A549 (cell line): ENCODE measurements around the gene ADGRE1. TPM values are rescaled to one million over a fixed set of nuclear protein-coding genes. Genes with fewer than 3 reads are reported as not detected.

ENCODE experiments used
- ATAC-seq, 2 experiments: fragments of 200-7000 bp in 1 of 2; fragments of >200 bp in 1 of 2; cut with Nextera tagmentation in 1 of 2; cut with Tn5 transposase in 1 of 2; 3 replicates each; pipeline versions ENCODE4 v1.8.0 to v1.9.1; 2018 to 2020; ENCODE audit warnings: mild to moderate bottlenecking in 1 of 2, moderate library complexity in 1 of 2
- CTCF ChIA-PET: fragments of 300-600 bp; sonication (Branson Sonifier 250); formaldehyde crosslinking; extraction: SDS; loops from one replicate; lab custom pipeline; 2021; ENCODE audit warnings: antibody characterized with exemption, inconsistent platforms; lab: Yijun Ruan, JAX
- POLR2A ChIA-PET: fragments of 350-600 bp; formaldehyde crosslinking; extraction: SDS; loops from one replicate; lab custom pipeline; 2021; ENCODE audit warnings: antibody characterized with exemption, inconsistent platforms; lab: Yijun Ruan, JAX
- DNase-seq, 2 experiments: peaks; one replicate each; pipeline versions ENCODE4 v3.0.0 to v3.0.0-alpha.2; 2011 to 2016; ENCODE audit warnings: low read depth in 1 of 2, low spot score in 1 of 2
- FAIRE-seq: peaks from 2 replicates; lab custom pipeline; 2011; peaks lifted over from hg19 to GRCh38; lab: Jason Lieb, UNC
- H3K27ac ChIP-seq, 2 experiments: fragments of >200 bp; sonication (Bioruptor Twin); formaldehyde crosslinking; 3 replicates each; pipeline ENCODE4 v1.5.1; 2016 to 2017
- H3K4me1 ChIP-seq: fragments of >200 bp; sonication (Bioruptor Twin); formaldehyde crosslinking; 3 replicates; pipeline ENCODE4 v1.6.1; 2016
- H3K4me2 ChIP-seq: fragments of >200 bp; sonication (Bioruptor Twin); formaldehyde crosslinking; 3 replicates; pipeline ENCODE4 v1.6.1; 2016
- H3K4me3 ChIP-seq: fragments of >200 bp; sonication (Bioruptor Twin); formaldehyde crosslinking; 3 replicates; pipeline ENCODE4 v1.5.1; 2016
- H3K9me3 ChIP-seq: fragments of >200 bp; sonication (Bioruptor Twin); formaldehyde crosslinking; 3 replicates; pipeline ENCODE4 v1.6.1; 2016
- CBX8 ChIP-seq: fragments of 200-600 bp; sonication (generic); IDR thresholded peaks from 2 replicates; pipeline ENCODE4 v1.6.1; 2016
- EHF ChIP-seq: fragments of 250-450 bp; sonication (Bioruptor Pico); IDR thresholded peaks from 2 replicates; pipeline ENCODE4 v1.5.0; 2020; ENCODE audit warnings: mild to moderate bottlenecking
- EP300 ChIP-seq, 2 experiments: fragments of >200 bp; sonication (Bioruptor Twin); formaldehyde crosslinking; IDR thresholded peaks; 2 replicates in 1 of 2; 3 replicates in 1 of 2; pipeline ENCODE4 v1.6.1; 2016 to 2017
- ESRRA ChIP-seq: fragments of 150-350 bp; IDR thresholded peaks from 2 replicates; pipeline ENCODE4 v1.6.1; 2014; ENCODE audit warnings: mild to moderate bottlenecking, low read length, borderline replicate concordance
- HEYL ChIP-seq: fragments of 250-450 bp; sonication (Bioruptor Pico); IDR thresholded peaks from 2 replicates; pipeline ENCODE4 v1.8.0; 2021; ENCODE audit warnings: mild to moderate bottlenecking, moderate library complexity
- HOXB5 ChIP-seq: fragments of 250-450 bp; sonication (Bioruptor Pico); IDR thresholded peaks from 2 replicates; pipeline ENCODE4 v1.5.0; 2020; ENCODE audit warnings: mild to moderate bottlenecking, moderate library complexity
- KDM1A ChIP-seq: fragments of 200-600 bp; sonication (generic); IDR thresholded peaks from 2 replicates; pipeline ENCODE4 v1.6.1; 2016; ENCODE audit warnings: low read depth, mild to moderate bottlenecking
- MAFK ChIP-seq: fragments of 450-650 bp; IDR thresholded peaks from 2 replicates; pipeline ENCODE4 v1.6.1; 2014; ENCODE audit not compliant: partially characterized antibody
- MYC ChIP-seq: IDR thresholded peaks from 2 replicates; pipeline ENCODE4 v1.6.1; 2012; ENCODE audit warnings: mild to moderate bottlenecking, inconsistent platforms, low read length, improper control_type of control experiment, borderline replicate concordance
- NPAS2 ChIP-seq: fragments of 250-450 bp; sonication (Bioruptor Pico); IDR thresholded peaks from 2 replicates; pipeline ENCODE4 v1.8.0; 2022; ENCODE audit warnings: mild to moderate bottlenecking, moderate library complexity, borderline replicate concordance
- POLR2AphosphoS2 ChIP-seq: conservative IDR thresholded peaks from 2 replicates; pipeline ENCODE4 v1.6.1; 2012; ENCODE audit warnings: low read length, improper control_type of control experiment, inconsistent platforms
- RFX5 ChIP-seq: fragments of 450-650 bp; IDR thresholded peaks from 2 replicates; pipeline ENCODE4 v1.7.1; 2014; ENCODE audit warnings: antibody characterized with exemption, mild to moderate bottlenecking, moderate library complexity
- TP53 ChIP-seq: fragments of 250-450 bp; sonication (Bioruptor Pico); IDR thresholded peaks from 2 replicates; pipeline ENCODE4 v1.5.0; 2021; ENCODE audit warnings: mild to moderate bottlenecking, moderate library complexity
- ZNF302 ChIP-seq: fragments of 250-450 bp; sonication (Bioruptor Pico); IDR thresholded peaks from 2 replicates; pipeline ENCODE4 v1.9.0; 2021; ENCODE audit warnings: inconsistent platforms, mild to moderate bottlenecking, moderate library complexity
- ZSCAN20 ChIP-seq: fragments of 250-450 bp; sonication (Bioruptor Pico); IDR thresholded peaks from 2 replicates; pipeline ENCODE4 v1.8.0; 2022; ENCODE audit warnings: mild to moderate bottlenecking, moderate library complexity
- WGBS: methylation state at CpG from one replicate; pipeline ENCODE4 v1.1.6; 2017; ENCODE audit errors: missing lambda C conversion rate; 5-methylcytosine and 5-hydroxymethylcytosine counted together
- polyA plus RNA-seq, 4 experiments: library from polyadenylated mRNA; depleted of rRNA in 3 of 4; stranded (reverse); fragments of >200 nt; fragmentation: RNase III in 1 of 4; extraction: RNeasy Plus Mini Kit Qiagen cat#74134 plus additional on column Dnase treatment in 1 of 4; gene quantifications; 2 replicates in 3 of 4; 3 replicates in 1 of 4; pipeline ENCODE4 v1.2.3, GENCODE V29; 2011 to 2017
- TF ChIP-seq, protein P1 (sequence below): fragments of 450-650 bp; IDR thresholded peaks from 2 replicates; pipeline ENCODE4 v1.6.1; 2014; ENCODE audit warnings: antibody characterized with exemption
- TF ChIP-seq, protein P2 (sequence below): fragments of 250-450 bp; sonication (Bioruptor Pico); IDR thresholded peaks from 2 replicates; pipeline ENCODE4 v1.5.0; 2020; ENCODE audit warnings: low read depth, mild to moderate bottlenecking, moderate library complexity
- TF ChIP-seq, protein P3 (sequence below): fragments of 200-600 bp; sonication (generic); IDR thresholded peaks from 2 replicates; pipeline ENCODE4 v1.6.1; 2016; ENCODE audit warnings: antibody characterized with exemption, mild to moderate bottlenecking, moderate library complexity
- TF ChIP-seq, protein P4 (sequence below): fragments of >200 bp; sonication (Bioruptor Twin); formaldehyde crosslinking; IDR thresholded peaks from 2 replicates; pipeline ENCODE4 v1.6.1; 2016
- TF ChIP-seq, protein P5 (sequence below): fragments of >200 bp; sonication (Bioruptor Twin); formaldehyde crosslinking; IDR thresholded peaks from 3 replicates; pipeline ENCODE4 v1.6.1; 2016

Gene ADGRE1
- polyA plus RNA-seq, 2 of the 4 experiments (the other 2 are of a cell fraction): 3.6 to 4.8 TPM

DNA sequence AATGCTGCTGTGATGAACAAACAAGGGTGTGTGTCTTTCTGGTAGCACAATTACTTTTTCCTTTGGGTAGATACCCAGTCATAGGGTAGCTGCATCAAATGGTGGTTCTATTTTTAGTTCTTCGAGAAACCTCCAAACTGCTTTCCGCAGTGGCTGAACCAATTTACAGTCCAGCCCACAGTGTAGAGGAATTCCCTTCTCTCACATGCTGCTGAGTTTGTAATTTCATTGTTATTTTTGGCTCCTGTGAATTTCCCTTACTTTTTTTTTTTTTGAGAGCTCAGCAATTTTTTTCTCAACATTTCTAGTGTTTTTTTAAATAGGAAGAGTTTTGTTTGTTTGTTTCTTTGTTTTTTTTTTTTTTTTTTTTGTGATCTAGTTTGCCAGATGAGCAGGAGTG, 37.5 kb upstream of the ADGRE1 start:
- ChIA-PET CTCF (interaction anchor here (1.8 kb wide), 1 partner anchor 14 kb away, joined by 5 read pairs; no protein-coding TSS in a partner anchor), POLR2A (interaction anchor here (0.7 kb wide), 1 partner anchor 1153 kb away, joined by 4 read pairs; no protein-coding TSS in a partner anchor)
- Histone ChIP-seq H3K4me1 (no peaks in the 10 kb centered on the region), H3K9me3 (no peaks in the 10 kb centered on the region), H3K4me2 (no peak overlapping the region), H3K4me3 (no peak overlapping the region), H3K27ac (no peak overlapping the region)
- peak; percentile 59 for TF ChIP-seq MAFK
- TF ChIP-seq, protein P1, sequence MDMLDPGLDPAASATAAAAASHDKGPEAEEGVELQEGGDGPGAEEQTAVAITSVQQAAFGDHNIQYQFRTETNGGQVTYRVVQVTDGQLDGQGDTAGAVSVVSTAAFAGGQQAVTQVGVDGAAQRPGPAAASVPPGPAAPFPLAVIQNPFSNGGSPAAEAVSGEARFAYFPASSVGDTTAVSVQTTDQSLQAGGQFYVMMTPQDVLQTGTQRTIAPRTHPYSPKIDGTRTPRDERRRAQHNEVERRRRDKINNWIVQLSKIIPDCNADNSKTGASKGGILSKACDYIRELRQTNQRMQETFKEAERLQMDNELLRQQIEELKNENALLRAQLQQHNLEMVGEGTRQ: no peak
- DNase-seq (no peak), ATAC-seq (no peak), FAIRE-seq (no peak)
- 94% methylated on average over 2 of the region's 2 CpGs for WGBS

DNA sequence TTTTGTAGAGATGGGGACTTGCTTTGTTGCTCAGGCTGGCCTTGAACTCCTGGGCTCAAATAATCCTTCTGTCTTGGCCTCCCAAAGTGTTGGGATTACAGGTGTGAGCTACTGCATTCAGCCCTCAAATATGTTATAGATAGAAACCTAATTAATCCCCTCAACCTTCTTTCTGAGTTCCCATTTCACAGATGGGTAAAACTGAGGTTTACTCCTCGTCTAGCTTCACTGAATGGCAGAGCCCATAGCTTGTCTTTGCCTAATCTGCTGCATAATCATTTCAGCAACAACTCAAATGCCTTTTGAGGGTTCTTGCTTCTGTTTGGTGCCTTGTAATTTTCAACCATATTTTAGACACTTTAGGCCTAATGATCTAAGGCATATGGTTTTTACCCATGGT, 36.0 kb upstream of the ADGRE1 start:
- TF ChIP-seq, protein P2, sequence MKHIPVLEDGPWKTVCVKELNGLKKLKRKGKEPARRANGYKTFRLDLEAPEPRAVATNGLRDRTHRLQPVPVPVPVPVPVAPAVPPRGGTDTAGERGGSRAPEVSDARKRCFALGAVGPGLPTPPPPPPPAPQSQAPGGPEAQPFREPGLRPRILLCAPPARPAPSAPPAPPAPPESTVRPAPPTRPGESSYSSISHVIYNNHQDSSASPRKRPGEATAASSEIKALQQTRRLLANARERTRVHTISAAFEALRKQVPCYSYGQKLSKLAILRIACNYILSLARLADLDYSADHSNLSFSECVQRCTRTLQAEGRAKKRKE: no peak
- TF ChIP-seq, protein P3, sequence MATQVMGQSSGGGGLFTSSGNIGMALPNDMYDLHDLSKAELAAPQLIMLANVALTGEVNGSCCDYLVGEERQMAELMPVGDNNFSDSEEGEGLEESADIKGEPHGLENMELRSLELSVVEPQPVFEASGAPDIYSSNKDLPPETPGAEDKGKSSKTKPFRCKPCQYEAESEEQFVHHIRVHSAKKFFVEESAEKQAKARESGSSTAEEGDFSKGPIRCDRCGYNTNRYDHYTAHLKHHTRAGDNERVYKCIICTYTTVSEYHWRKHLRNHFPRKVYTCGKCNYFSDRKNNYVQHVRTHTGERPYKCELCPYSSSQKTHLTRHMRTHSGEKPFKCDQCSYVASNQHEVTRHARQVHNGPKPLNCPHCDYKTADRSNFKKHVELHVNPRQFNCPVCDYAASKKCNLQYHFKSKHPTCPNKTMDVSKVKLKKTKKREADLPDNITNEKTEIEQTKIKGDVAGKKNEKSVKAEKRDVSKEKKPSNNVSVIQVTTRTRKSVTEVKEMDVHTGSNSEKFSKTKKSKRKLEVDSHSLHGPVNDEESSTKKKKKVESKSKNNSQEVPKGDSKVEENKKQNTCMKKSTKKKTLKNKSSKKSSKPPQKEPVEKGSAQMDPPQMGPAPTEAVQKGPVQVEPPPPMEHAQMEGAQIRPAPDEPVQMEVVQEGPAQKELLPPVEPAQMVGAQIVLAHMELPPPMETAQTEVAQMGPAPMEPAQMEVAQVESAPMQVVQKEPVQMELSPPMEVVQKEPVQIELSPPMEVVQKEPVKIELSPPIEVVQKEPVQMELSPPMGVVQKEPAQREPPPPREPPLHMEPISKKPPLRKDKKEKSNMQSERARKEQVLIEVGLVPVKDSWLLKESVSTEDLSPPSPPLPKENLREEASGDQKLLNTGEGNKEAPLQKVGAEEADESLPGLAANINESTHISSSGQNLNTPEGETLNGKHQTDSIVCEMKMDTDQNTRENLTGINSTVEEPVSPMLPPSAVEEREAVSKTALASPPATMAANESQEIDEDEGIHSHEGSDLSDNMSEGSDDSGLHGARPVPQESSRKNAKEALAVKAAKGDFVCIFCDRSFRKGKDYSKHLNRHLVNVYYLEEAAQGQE: no peak
- no peak for TF ChIP-seq POLR2AphosphoS2
- TF ChIP-seq, protein P4, sequence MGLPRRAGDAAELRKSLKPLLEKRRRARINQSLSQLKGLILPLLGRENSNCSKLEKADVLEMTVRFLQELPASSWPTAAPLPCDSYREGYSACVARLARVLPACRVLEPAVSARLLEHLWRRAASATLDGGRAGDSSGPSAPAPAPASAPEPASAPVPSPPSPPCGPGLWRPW: no peak
- FAIRE-seq: no peak
- 80% methylated on average over 1 of the region's 1 CpG for whole genome bisulfite sequencing
- H3K4me2 ChIP-seq: no peak overlapping the region
- H3K4me3 ChIP-seq: no peak overlapping the region
- no peak for DNase-seq
- ATAC-seq: no peak
- ChIA-PET CTCF (interaction anchor here (1.1 kb wide), 2 partner anchors 11 to 334 kb away, joined by 3 to 4 read pairs; no protein-coding TSS in a partner anchor), POLR2A (no interaction called here)
- no peaks in the 10 kb centered on the region for H3K9me3 ChIP-seq
- H3K27ac ChIP-seq: no peak overlapping the region
- no peaks in the 10 kb centered on the region for H3K4me1 ChIP-seq

DNA sequence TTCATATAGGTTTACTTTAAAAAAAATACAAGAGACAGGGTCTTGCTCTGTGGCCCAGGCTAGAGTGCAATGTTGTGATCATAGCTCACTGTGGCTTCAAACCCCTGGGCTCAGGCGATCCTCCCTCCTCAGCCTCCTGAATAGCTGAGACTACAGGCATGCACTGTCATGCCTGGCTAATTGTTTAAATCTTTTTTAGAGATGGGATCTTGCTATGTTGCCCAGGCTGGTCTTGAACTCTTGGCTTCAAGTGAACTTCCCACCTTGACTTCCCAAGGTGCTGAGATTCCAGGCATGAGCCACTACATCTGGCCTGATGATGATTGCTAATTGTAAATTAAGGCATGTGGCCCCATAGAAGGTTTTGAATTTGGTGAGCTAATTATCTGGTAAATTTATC, 35.4 kb upstream of the ADGRE1 start:
- DNase-seq (no peak), ATAC-seq (no peak), FAIRE-seq (no peak)
- CTCF ChIA-PET: interaction anchor here (1.1 kb wide), 2 partner anchors 10 to 334 kb away, joined by 3 to 4 read pairs; no protein-coding TSS in a partner anchor
- no peaks in the 10 kb centered on the region for H3K9me3 ChIP-seq
- POLR2A ChIA-PET: no interaction called here
- H3K4me2 ChIP-seq: no peak overlapping the region
- no peaks in the 10 kb centered on the region for H3K4me1 ChIP-seq
- H3K27ac ChIP-seq: no peak overlapping the region
- TF ChIP-seq CBX8 (no peak), EP300 (IDR thresholded peaks at IDR 0.05) (no peak), RFX5 (no peak), KDM1A (no peak), EHF (no peak), MYC (no peak), ESRRA (no peak), HEYL (CRISPR knock-in tag) (no peak), NPAS2 (CRISPR knock-in tag) (no peak), ZNF302 (no peak), MAFK (no peak), TP53 (CRISPR knock-in tag) (no peak), HOXB5 (CRISPR knock-in tag) (no peak), ZSCAN20 (CRISPR knock-in tag) (no peak)
- TF ChIP-seq, protein P4: no peak
- TF ChIP-seq, protein P5, sequence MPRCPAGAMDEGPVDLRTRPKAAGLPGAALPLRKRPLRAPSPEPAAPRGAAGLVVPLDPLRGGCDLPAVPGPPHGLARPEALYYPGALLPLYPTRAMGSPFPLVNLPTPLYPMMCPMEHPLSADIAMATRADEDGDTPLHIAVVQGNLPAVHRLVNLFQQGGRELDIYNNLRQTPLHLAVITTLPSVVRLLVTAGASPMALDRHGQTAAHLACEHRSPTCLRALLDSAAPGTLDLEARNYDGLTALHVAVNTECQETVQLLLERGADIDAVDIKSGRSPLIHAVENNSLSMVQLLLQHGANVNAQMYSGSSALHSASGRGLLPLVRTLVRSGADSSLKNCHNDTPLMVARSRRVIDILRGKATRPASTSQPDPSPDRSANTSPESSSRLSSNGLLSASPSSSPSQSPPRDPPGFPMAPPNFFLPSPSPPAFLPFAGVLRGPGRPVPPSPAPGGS: no peak
- no peak overlapping the region for H3K4me3 ChIP-seq
- 100% methylated on average over 1 of the region's 1 CpG for WGBS
